Fibroblast of mammary gland (primary cell): ENCODE measurements around the gene ADH7.
A peak's percentile ranks its signal among the peaks of the same experiment; 100 is the strongest.

Source experiments
- DNase-seq: peaks from one replicate; pipeline ENCODE4 v3.0.0-alpha.2; 2010; ENCODE audit warnings: low read depth
- H3K4me3 ChIP-seq: 2 replicates; pipeline ENCODE4 v1.5.1; 2011; ENCODE audit warnings: low read depth, mild to moderate bottlenecking, low read length, moderate library complexity; ENCODE audit not compliant: control insufficient read depth
- TF ChIP-seq, protein P1 (sequence below): conservative IDR thresholded peaks from 2 replicates; pipeline ENCODE4 v1.5.1; 2011; ENCODE audit warnings: low read depth, low read length, inconsistent platforms; ENCODE audit not compliant: control insufficient read depth, insufficient read depth

The ADH7 gene

DNA sequence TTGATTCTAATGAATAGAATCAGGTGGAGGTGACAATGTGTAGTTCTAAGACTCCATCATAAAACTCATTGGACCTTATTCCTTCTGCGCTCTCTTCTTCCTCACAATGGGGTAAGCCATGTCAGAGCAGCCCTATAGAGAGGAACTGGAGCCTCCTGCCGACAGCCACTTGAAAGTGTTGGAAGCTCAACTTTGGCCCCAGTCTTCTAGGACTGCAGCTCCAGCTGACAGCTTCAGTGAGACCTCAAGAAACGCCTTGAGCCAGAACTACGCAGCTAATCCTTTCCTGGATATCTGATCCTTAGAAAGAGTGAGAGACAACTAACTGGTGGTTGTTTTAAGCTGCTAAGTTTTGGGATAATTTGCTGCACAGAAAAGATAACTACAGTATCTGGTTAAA, 22.1 kb upstream of the ADH7 start:
- TF ChIP-seq, protein P1, sequence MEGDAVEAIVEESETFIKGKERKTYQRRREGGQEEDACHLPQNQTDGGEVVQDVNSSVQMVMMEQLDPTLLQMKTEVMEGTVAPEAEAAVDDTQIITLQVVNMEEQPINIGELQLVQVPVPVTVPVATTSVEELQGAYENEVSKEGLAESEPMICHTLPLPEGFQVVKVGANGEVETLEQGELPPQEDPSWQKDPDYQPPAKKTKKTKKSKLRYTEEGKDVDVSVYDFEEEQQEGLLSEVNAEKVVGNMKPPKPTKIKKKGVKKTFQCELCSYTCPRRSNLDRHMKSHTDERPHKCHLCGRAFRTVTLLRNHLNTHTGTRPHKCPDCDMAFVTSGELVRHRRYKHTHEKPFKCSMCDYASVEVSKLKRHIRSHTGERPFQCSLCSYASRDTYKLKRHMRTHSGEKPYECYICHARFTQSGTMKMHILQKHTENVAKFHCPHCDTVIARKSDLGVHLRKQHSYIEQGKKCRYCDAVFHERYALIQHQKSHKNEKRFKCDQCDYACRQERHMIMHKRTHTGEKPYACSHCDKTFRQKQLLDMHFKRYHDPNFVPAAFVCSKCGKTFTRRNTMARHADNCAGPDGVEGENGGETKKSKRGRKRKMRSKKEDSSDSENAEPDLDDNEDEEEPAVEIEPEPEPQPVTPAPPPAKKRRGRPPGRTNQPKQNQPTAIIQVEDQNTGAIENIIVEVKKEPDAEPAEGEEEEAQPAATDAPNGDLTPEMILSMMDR, result peak; percentile 10
- no peak overlapping the region for H3K4me3 ChIP-seq
- DNase-seq, result no peak

DNA sequence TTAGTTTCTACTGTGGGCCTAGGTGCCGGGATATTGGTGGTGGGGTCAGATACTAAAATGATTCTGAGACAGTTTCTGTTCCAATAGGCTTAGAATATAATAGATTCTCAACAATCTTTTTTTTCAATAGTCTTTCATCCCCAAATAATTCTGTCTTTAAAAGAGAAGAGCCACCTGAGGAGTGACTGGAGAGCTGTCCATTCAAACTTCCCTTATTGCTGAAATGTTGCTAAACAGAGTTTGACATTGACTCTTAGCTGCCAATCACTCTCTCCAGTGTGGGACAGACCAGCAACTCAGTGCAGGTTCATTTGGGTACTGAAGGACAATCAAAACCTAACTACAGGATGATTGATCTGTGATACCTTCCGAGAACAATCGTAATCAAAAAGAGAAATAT, 12.4 kb upstream of the ADH7 start:
- H3K4me3 ChIP-seq, result no peak overlapping the region
- no peak for DNase-seq
- TF ChIP-seq, protein P1, result no peak

DNA sequence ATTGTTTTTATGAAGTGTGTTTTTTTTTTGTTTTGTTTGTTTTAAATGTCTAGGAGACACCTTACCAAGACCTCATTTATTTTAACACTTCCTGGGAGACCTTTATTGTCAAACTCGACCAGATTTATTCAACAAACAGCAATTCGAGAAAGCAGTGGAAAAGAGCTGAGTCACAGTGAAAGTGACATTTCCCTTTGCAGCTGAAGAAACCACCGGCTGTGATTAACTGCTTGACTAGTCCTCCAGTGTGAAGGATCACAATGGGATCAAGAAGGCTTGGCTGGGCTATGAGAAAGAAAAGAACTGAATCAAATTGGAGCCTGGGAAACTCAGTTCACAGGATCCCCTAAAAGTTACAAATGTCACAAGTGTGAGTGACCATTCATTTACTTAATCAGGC, 11.9 kb upstream of the ADH7 start:
- no peak overlapping the region for H3K4me3 ChIP-seq
- TF ChIP-seq, protein P1, result no peak
- DNase-seq, result peak; percentile 63

DNA sequence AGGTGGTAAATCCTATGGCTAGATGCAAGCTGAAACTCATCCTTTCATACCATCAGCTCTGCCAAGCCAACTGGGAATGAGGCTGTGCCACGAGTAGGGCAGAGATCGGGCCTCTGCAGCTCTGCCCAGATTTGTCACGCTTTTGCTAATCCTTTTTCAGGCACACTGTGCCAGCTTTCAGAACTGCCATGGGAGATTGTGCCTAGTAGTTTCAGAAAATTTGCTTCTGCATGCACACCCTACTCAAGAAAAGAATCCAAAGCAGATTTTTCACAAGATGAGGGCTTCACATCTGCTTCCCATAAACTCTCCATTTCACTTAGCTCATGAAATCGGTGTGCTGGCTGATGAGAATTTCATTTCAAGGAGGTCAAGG, 3.3 kb upstream of the ADH7 start:
- DNase-seq, result peak; percentile 19
- H3K4me3 ChIP-seq, result no peak overlapping the region
- TF ChIP-seq, protein P1, result no peak

DNA sequence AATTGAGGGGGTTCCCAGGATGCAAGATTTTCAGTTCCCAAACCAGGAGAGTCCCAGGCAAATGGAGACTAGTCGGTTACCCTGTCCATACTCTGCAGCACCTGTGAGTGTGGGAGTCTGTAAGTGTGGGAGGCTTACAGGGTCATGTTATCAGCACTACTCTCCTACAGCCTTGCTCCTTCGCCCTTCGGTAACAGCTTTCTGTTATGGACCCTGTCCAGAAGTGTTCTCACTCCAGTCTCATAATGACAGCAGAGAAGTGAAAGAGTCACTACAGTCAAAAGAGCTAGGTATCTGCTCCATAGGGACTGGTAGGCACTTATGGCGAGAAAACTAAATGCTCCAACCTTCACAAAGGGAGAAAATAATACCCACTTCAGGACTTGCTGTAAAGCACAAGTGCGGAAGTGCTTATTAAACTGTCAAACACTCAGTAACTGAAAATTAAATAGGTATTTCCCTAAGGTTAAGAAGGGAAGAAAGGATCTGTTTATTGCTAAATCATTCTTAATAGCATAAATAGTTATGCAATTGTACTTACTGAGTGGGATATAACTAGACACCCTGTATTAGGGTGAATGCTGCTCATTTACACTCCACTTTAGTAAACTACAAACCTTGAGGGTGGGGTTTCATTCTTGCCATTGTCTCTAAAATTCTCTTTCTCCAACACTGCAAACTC, 2.7 kb upstream of the ADH7 start:
- H3K4me3 ChIP-seq, result no peak overlapping the region
- DNase-seq, result no peak
- TF ChIP-seq, protein P1, result no peak

DNA sequence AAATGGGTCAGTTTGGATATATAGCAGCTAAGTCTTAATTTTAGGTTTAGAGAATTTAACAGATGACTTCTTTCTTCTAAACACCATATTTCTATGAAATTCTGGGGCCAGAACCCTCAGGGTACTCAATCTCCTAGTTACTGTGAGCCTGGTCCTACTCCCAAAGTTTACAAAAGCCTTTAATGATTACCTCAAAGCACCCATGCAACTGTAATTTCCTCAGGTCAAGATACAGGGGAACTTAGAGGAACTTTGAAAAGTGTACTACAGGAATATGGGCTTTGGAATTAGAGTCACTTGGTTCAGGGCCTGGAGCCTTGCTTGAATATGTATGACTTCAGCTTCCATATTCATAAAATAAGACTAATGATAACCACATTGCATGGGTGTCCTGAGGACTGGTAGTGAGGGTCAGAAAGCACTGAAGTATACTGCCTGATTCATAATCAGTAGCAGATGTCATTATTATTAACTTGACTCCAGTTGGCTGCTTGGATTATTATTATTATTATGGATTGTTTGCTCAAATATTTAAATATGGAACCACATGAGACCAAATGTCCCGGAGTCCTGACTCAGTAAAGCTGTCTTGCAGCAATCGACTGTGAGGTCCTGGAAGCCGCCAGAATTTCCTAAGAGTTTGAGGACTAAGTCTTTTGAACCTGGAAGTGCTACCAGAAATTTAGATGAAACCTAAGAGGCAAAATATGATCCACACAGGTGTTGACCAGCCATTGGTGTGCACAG, 2.0 kb upstream of the ADH7 start:
- H3K4me3 ChIP-seq, result no peak overlapping the region
- TF ChIP-seq, protein P1, result no peak
- DNase-seq, result peak; percentile 42
